Posterior vena cava (tissue), 2 donors: Measurements from ENCODE around the gene CCDC149. TPM values are rescaled to one million over a fixed set of nuclear protein-coding genes. Genes with fewer than 3 reads are reported as not detected.

Experiments
- DNase-seq: peaks from one replicate; pipeline ENCODE4 v3.0.0-alpha.2; 2020; ENCODE audit warnings: low spot score
- intact Hi-C, 2 donors: fragments of 100-400 bp; cut with DNase I; formaldehyde crosslinking; loops; one replicate each; pipeline versions ENCODE4 v1.14.1 to v1.14.2; 2022 to 2023
- long read RNA-seq, 2 donors: library from polyadenylated mRNA; unstranded; transcript quantifications; one replicate each; pipeline ENCODE4 v2.0.0, GENCODE V29; 2020 to 2021
- total RNA-seq, 2 donors: library from RNA; stranded (reverse); fragmentation: NEBNext Ultra II Directional; extraction: Animal tissue kit (Norgen Biotek cat#: 25700); gene quantifications; one replicate each; pipeline ENCODE4 v1.2.1, GENCODE V29; 2021
- donor health status: DM: yes; HTN: yes; CAD: no.
- donor health status: DM: yes; HTN: yes; CAD: no.

The CCDC149 gene
- total RNA-seq: 10 to 100 TPM; 30.9 to 36.4 TPM
- long read RNA-seq, donor 1, transcript CCDC149-204 (12 exons, 3,869 nt): major isoform, 11 of 18 reads
- long read RNA-seq, donor 1, partial matches to known transcripts: 2 of 18 reads
- long read RNA-seq, donor 1, other reads (novel, unspliced or antisense): 5 of 18 reads
- long read RNA-seq, donor 2, transcript CCDC149-205 (2 exons, 487 nt): major isoform, 7 of 30 reads
- long read RNA-seq, donor 2, transcript CCDC149-204 (12 exons, 3,869 nt): minor isoform, 6 of 30 reads
- long read RNA-seq, donor 2, partial matches to known transcripts: 12 of 30 reads
- long read RNA-seq, donor 2, other reads (novel, unspliced or antisense): 5 of 30 reads

DNA sequence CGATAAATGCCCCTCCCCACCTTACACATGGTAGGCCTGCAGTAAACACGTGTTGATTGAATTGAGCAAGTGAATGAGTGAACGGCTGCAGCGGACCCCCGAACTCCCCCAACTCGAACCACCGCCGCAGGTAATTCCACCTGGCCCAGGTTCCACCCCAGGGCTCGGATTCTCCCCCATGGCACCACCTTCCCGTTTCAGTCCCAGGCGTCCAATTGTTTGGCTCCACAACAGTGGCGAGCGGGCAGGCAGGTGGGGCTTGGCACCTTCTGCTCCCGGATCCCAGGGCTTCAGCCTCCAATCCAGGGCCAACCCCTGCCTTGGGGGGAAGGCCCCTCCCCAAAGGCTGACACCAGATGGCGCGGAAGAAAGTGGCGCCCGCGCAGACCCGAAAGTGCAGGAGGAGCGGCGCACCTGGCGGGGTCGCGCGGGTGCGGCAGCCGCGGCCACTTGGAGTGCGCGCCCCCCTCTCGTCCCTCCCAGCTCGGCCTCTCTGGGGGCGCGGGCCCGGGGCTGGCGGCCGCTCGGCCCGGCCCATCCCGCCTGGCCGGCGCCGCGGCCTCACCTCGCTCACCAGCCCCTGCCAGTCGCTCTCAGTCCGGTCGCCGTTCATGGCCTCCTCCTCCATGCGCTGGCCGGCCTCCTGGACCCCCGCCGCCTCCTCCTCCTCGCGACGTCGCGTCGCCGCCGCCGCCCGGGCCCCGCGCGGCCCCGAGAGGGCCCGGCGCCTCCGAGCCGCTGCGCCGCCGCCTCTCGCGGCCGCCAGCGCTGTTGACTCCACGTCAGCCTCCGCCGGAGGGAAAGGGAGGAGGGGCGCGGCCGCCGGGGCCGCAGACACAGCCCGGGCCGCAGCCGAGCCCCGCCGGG lies at the start of gene CCDC149:
Gene CCDC149 (minus strand): TSS at position 791 of the 867 bp plus-strand sequence. CDS start 178 bp downstream, at position 613.
- intact Hi-C loops: loop anchor here (10.0 kb wide), 3 partner anchors 52 to 108 kb away; no protein-coding TSS in a partner anchor
- peak; percentile 87 for DNase-seq

DNA sequence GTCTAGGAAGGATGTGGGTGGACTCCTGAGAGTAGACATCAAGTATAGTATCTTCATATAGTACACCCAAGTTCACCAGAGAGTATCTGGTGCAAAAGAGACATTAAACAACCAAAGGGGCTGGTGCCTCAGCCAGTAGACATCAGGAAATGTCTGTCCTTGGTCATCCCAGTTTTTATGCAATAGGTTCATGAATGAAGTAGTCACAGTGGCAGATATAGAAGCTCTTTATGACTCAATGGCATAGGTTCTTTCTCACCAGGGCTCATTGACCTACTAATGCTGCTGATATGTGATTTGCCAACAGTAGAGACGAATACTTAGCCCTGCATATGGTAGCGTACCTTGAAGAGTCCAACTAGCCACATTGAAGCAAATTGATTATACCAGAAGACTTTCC lies 45.0 kb upstream of the CCDC149 start:
- intact Hi-C loops: no loop called here
- DNase-seq: no peak

DNA sequence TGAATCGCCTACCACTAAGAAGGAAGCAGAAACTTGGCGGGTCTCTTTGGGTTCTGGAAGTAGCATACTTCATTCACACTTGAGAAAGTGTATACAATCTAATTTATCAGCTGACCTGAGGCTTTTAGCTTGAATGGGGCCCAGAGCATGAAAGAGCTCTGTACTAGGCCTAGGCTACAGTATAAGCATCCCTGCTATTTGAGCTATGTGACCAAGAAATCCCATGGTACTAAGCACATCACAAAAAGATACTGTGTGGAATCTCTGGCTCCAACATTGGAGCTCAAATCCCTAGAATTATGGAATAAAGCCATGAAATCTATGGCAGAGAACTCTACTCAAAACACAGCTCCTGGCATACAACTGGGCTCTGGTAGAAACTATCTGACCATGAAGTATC lies 43.9 kb upstream of the CCDC149 start:
- intact Hi-C loops: no loop called here
- DNase-seq: no peak

DNA sequence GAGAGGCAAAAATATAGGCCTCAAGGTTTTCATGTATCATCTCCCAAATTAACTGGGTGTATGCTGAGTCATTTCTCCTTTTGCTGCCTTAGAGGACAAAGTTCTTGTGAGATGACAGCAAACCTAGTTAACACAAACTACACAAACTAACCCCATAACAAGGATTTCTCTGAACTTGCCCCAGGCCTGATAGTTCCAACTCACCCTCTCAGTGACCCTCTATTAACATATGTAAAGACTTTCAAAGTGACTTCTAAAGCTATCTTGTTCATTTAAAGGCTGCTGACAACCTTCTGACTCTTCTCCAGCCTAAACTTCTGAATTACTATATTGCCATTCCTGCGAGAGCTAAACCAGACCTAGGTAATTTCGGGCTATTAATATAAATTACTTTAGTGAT lies 43.2 kb upstream of the CCDC149 start:
- DNase-seq: no peak
- intact Hi-C loops: no loop called here

DNA sequence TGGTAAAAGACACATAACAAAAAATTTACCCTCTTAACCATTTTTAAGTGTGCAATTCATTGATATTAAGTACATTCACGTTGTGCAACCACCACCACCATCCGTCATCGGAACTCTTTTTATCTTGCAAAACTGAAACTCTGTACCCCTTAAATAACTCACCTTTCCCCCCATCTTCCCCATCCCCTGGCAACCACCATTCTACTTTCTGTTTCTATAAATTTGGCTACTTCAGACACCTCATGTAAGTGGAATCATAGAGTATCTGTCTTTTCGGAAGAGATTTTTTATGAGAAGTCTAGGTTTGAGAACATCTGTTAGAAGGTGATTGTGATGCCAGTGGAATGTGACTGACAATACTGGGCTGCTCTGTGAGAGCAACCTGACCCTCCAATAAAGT lies 39.8 kb upstream of the CCDC149 start:
- DNase-seq: no peak

DNA sequence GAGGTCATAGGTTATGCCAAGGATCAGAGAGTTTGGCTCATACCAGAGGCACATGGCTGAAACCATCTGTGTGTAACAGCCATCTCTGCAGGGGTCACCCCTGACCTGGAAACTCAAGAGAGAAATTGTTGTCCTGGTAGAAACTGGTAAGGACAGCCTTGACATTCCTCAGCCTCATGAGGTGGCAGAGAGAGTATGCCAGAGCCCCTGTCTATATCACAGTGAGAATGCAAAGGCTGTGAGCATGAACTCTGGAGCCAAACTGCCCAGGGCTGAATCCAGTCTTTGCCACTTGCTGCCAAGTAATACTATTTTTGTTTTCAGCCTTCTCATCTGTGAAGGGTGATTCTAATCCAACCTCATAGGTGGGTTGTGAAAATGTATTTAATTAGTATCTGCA lies 37.1 kb upstream of the CCDC149 start:
- intact Hi-C loops: no loop called here
- DNase-seq: no peak

More for the DNA sequence above, 39.8 kb upstream of the CCDC149 start:
- intact Hi-C loops: no loop called here

DNA sequence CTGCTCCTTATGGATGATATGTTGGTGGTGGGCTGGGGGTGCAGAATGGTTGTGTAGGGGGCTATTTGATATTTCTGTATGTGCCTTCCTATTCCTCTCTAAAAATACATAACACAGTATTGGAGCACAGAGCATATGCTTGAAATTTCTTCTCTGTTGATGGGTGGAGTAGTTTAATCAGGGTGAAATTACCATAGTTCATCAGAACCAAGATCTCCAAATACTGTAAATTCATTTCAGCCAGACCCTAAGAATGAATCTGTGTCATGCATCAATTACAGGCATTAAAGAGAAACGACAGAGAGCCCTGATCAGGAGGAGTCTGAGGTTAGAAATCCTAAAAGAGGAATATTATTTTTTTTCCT lies 25.1 kb upstream of the CCDC149 start:
- intact Hi-C loops: no loop called here

DNA sequence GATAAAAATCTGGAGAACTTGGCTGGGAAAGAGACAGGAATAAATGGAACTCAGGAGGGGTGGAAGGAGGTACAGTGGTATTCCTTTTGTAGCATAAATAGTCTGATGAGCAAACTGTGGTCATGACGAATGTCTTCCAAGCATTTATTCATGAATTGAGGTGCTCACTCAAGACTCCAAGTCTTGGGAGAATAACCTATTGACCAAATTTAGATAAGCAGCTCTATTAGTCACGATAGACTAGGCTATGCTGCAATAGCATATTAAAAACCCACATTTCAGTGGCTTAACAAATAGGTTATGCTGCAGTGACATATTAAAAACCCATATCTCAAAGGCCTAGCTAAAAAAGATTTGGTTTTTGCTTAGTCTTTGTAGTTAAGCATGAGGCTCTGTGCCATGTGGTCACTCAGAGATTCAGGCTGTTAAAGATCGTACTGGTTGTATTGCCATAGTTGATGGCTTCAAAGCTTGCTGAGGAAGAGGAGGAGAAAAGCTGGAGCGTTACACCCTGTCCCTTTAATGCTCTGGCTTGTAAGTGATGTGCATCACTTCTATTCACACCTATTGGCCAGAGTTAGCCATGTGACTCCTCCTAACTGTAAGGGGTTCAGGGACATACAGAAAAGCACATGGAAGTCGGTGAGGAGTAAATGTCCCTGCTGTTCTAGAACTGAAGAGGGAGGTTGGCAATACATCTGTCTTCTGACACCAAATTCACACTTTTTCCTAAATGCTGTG lies 24.5 kb upstream of the CCDC149 start:
- intact Hi-C loops: no loop called here
- no peak for DNase-seq

More for the DNA sequence above, 25.1 kb upstream of the CCDC149 start:
- DNase-seq: no peak

DNA sequence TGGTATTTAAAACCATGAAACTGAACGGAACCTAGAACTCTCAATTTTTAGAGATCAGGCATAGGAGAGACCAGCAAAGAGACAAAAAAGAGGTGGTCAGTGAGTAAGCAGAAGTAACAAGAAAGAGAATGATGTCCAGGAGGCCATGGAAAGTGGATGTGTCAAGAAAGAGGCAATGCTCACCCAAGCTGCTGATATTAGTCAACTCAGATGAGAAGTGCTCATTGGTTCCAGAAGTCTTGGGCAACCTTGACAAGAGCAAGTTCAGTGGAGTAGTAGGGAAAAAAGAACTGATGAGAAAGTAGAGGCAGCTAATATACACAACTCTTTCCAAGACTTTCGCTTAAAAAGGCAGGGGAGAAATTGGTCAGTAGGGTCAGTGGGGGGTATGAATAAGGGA lies 23.0 kb upstream of the CCDC149 start:
- intact Hi-C loops: no loop called here
- DNase-seq: no peak

DNA sequence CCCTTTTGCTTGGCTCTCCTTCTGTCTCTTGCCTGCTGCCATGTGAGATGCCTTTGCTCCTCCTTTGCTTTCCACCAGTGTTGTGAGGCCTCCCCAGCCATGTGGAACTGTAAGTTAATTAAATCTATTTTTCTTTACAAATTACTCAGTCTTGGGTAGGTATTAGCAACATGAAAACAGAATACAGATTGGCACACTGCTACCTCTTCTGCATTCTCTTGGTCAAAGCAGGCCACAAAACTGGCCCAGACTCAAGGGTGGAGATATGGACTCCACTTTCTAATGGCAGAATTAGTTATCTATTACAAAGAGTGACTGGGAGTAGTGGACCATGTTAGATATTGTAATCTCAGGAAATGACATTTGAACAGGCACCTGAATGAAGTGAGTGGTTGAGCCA lies 21.5 kb upstream of the CCDC149 start:
- no peak for DNase-seq

DNA sequence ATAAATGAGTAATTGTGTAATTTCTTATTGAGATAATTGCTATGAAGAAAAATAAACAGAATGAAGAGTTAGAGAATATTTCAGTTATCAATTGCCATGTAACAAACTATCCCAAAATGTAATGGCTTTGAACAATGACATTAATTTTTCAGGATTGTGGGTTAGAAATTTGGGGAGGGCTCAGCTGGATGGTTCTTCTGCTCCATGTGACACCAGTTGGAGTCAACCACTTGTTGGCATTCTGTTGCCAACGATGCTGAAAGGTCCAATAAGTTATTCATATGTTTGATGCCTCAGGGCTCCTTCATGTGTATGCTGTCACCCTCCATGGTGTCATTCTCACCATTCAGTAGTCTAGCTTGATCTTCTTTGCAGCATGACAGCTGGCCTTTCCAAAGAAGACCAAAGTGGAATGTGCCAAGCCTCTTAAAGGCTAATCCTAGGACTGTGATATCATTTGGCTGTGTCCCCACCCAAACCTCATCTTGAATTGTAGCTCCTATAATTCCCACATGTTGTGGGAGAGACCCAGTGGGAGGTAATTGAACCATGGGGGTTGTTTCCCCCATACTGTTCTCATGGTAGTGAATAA lies 20.9 kb upstream of the CCDC149 start:
- no peak for DNase-seq
- intact Hi-C loops: no loop called here

More for the DNA sequence above, 21.5 kb upstream of the CCDC149 start:
- intact Hi-C loops: no loop called here

DNA sequence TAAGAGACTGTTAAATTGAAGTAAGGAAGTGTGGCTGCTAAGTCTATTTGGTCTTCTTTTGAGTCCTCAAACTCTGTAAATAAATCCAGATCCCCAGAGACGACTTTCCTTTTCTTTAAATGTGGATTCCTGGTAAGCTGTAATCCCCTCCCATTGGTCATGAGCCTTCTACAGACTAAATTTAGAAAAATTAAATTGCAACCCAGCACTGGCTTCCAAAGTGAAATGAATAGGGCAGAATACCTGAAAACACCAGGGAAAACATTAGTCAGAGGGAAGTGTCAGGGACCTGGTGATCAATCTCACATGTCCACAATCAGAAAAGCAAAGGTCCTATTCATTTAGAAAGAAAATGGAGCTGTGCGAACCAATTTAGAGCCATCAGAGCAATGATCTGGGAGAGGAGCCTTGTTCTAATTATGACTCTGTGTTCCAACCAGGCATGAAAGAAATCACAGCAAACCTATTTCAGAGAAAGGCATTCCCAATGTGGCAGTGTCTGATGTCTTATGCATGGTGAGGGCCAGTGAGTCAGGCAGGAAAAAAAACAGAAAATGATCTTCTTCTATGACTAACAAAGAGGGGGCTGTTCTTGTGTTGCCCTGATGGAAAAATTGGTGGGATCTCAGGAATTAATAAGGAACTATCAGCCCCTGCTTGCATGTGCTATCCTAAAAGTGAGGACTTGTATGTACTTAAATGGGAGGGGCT lies 19.8 kb upstream of the CCDC149 start:
- DNase-seq: no peak
- intact Hi-C loops: no loop called here

DNA sequence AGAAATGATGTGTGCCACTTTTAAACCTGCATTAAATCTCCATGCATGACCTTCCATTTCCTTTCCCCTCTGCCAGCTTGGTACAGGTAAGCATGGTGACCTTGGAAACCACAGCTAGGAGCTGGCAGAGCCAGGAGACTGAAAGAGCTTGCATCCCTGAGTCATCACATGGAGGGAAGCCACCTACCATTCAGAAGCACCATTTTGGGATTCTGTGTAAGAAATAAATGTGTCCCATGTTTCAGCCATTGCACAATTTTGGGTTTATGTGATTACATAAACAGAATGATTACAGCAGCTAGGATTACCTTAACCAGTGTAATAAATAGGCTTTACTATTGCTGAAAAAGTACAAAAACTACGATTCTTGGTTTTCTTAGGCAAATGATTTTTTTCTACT lies 17.3 kb upstream of the CCDC149 start:
- intact Hi-C loops: no loop called here
- DNase-seq: no peak

DNA sequence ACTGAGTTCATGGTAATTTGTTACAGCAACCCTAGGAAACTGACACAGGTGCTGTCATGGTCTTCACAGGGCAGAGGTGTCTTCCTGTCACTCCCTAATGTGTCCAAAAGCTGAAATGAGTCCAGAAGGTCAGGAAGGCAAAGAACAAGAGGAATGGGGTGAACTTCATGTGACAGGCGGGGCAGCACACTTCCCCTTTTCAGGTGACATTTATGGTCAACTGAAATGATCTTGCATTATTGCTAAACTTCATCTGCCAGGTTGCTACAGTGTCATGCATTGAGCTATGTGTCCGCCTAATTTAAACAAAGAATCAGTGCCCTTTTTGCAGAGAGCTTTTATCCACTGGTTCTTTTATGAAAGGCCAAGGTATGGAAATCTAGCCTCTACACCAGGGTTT lies 15.9 kb upstream of the CCDC149 start:
- intact Hi-C loops: no loop called here
- no peak for DNase-seq

DNA sequence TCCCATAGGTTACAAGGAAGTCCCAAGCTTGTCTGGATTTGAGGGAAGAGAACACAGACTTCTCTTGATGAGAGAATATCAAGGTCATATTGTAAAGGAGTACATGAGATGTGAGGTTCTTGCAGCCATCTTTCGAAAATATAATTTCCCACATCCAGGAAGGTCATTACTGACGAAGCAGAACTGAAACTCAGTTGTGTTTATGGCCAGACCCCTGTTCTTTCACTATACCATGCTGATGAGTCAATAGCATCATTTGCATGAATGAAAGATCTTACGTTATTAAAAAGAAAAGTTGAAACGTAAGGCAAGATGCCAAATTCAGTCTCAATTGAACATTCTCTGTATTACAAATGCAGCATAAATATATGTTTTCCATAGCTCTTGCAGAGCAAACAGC lies 14.2 kb upstream of the CCDC149 start:
- intact Hi-C loops: no loop called here
- no peak for DNase-seq

DNA sequence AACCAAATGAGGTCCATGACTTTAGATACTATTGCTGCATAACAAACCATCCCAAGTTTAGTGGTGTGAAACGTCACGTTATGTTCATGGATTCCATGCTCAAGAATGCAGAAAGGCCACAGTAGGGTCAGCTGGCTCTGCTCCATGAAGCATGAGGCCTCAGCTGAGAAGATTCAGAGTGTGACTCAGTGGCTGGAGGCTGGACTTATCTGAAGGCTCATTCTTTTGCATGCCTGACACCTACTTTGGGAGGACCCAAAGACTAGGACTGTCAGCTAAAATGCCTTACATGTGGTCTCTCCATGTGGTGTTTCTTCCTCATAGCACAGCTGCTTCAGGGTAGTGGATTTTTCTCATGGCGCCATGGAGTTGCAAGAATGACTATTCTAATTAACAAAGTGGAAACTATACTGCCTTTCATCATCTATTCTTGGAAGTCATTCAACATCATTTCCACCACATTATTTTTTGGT lies 11.5 kb upstream of the CCDC149 start:
- peak; percentile 84 for DNase-seq
- intact Hi-C loops: no loop called here

DNA sequence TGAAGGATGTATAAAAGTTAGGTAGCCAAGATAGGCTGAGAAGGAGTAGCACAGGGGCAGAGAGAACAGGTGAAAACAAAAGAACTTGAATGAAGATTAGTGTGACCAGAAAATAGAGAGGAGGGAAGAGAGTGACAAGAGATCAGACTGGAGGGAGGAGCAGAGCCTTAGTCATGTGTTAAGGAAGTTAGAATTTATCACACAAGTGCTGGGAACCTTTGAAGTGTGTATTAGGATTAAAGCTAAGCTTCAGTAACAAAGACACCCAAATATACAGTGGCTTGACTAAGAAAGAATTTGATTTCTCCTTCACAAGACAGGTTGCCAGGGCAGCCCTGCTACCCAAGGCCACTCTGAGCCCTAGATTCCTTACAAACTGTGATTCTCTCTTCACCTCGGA lies 10.7 kb upstream of the CCDC149 start:
- intact Hi-C loops: no loop called here
- DNase-seq: no peak

DNA sequence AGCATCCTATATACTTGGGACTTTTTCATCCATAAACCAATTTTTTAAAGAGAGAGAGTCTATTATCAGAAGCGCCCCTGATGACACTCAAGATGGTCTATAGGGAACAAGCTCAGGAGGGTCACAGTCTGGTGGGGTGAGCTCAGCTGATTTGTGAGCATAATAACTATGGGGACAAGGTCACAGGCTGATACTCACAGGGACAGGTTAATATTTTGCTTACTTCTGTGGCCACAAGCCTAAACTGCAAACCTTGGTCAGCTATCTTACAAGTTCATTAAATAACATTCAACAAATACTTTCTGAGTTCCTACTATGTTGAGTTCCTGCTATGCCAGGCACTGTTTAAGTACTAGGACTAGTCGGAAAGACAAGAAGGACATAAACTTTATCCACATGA lies 10.2 kb upstream of the CCDC149 start:
- DNase-seq: no peak
- intact Hi-C loops: no loop called here

DNA sequence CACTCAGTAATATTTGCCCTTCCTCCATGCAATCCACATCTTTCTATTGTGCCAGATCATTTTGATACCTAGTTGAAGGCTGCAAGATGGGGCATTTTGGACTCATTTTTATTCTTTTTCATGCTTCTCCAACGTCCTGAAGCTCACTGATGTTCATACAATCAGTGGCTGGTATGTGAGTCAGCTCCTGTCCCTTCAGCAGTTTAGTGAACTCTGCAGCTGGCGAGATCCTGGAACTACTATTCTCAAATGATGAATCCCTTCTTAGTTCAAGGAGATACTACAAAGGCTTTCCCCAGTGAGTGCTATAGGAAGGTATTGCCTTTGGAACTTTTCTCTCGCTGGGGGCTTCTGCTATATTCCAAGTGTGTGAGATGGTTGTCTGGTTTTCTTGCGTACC lies 9.6 kb upstream of the CCDC149 start:
- DNase-seq: no peak
- intact Hi-C loops: no loop called here
